Measurements from ENCODE around the gene DLG1. TPM values are rescaled to one million over a fixed set of nuclear protein-coding genes. Genes with fewer than 3 reads are reported as not detected.
A peak's percentile ranks its signal among the peaks of the same experiment; 100 is the strongest.
"Not testable (repeated sequence)": the region's sequence is repeated elsewhere in the genome, so short reads cannot be mapped to it uniquely, and the experiment has no call there.

DLG1 gene
- total and polyA plus RNA-seq, 2 donors (not counting 1 experiment from before 2014, with no cell fraction given) = 47.7 to 53.0 TPM

DNA sequence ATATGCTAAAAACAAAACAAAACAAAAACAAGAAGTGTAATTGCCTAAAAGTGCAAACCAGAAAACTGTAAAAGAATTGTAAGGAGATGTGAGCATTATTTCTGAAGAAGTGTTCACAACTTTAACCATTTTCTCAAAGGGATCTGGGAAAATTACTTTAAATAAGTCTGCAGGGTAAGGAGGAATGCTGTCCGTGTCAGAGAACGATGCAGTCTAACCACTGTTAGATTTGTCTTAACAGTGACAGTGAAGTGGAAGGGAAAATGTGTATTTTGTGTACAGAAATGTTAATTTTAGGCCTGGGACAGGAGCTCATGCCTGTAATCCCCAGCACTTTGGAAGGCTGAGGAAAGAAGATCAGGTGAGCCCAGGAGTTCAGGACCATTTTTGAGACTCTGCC, 95.7 kb downstream of the DLG1 start:
- Histone ChIP-seq H3K4me3 (replicated peaks in 1 of 4; ENCODE audit: control extremely low read depth in 1 of 4, insufficient read depth in 1 of 4, low read depth in 3 of 4, low read length in 4 of 4) (no peak overlapping the region), H3K36me3 (ENCODE audit: control insufficient read depth, insufficient read depth, low read length) (no peaks in the 10 kb centered on the region), H3K4me2 (ENCODE audit: extremely low read depth, insufficient read depth, low read length) (no peak overlapping the region), H3K4me1 (ENCODE audit: control insufficient read depth, extremely low read depth, insufficient read depth, low read length) (no peaks in the 10 kb centered on the region), H3K9me3 (ENCODE audit: control insufficient read depth, insufficient read depth, low read depth, low read length) (no peaks in the 10 kb centered on the region), H3K27me3 (ENCODE audit: control insufficient read depth, insufficient read depth, low read length) (no peaks in the 10 kb centered on the region), H2AFZ (ENCODE audit: low read length) (no peak overlapping the region), H4K20me1 (ENCODE audit: control insufficient read depth, extremely low read depth, insufficient read depth, low read length) (no peaks in the 10 kb centered on the region), H3K79me2 (ENCODE audit: control insufficient read depth, insufficient read depth, low read length) (peaks cover 56% of the 10 kb centered on the region), H3K9ac (ENCODE audit: insufficient read depth, low read length) (no peak overlapping the region), H3K27ac (ENCODE audit: insufficient read depth, low read length) (no peak overlapping the region)
- TF ChIP-seq EZH2 (IDR thresholded peaks at IDR 0.05; ENCODE audit: low read length, missing control alignments) = no peak
- peak in 1 of 2 donors; percentile 51 for DNase-seq (ENCODE audit: low read depth in 2 of 2)

DNA sequence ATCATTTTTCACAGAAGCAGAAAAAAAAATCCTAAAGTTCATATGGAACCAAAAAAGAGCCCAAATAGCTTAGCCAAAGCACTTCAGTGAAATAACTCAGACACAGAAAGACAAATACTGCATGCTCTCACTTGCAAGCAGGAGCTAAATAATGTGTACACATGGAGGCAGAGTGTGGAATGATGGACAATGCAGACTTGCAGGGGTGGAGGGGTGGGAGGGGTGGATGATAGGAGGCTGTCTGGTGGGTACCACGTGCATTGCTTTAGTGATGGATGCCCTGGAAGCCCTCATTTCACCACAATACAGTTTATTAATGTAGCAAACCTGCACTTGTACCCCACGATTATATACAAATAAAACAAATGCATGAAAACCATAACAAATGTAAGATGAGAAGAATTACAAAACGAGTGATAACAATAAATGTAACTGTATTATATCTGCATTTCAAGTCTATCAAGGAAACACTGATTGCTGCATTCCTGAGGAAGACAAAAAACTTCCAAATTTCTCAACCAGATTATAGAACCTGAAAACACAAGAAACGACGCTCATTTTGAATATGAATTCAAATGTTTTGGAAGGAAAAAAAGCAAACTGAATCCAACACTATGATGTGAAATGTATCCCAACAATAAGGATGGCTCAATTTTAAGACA, 96.5 kb downstream of the DLG1 start:
- no peak for TF ChIP-seq EZH2 (IDR thresholded peaks at IDR 0.05; ENCODE audit: low read length, missing control alignments)
- TF ChIP-seq, protein P1, sequence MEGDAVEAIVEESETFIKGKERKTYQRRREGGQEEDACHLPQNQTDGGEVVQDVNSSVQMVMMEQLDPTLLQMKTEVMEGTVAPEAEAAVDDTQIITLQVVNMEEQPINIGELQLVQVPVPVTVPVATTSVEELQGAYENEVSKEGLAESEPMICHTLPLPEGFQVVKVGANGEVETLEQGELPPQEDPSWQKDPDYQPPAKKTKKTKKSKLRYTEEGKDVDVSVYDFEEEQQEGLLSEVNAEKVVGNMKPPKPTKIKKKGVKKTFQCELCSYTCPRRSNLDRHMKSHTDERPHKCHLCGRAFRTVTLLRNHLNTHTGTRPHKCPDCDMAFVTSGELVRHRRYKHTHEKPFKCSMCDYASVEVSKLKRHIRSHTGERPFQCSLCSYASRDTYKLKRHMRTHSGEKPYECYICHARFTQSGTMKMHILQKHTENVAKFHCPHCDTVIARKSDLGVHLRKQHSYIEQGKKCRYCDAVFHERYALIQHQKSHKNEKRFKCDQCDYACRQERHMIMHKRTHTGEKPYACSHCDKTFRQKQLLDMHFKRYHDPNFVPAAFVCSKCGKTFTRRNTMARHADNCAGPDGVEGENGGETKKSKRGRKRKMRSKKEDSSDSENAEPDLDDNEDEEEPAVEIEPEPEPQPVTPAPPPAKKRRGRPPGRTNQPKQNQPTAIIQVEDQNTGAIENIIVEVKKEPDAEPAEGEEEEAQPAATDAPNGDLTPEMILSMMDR (conservative IDR thresholded peaks at IDR 0.05 in 1 of 2, IDR thresholded peaks at IDR 0.05 in 1 of 2; ENCODE audit: low read depth in 1 of 2, low read length in 2 of 2) = no peak
- H3K27me3 ChIP-seq (ENCODE audit: control insufficient read depth, insufficient read depth, low read length) = no peaks in the 10 kb centered on the region
- no peaks in the 10 kb centered on the region for H4K20me1 ChIP-seq (ENCODE audit: control insufficient read depth, extremely low read depth, insufficient read depth, low read length)
- no peak overlapping the region for H3K4me2 ChIP-seq (ENCODE audit: extremely low read depth, insufficient read depth, low read length)
- no peak overlapping the region for H3K4me3 ChIP-seq (replicated peaks in 1 of 4; ENCODE audit: control extremely low read depth in 1 of 4, insufficient read depth in 1 of 4, low read depth in 3 of 4, low read length in 4 of 4)
- no peak overlapping the region for H3K27ac ChIP-seq (ENCODE audit: insufficient read depth, low read length)
- no peak for DNase-seq (ENCODE audit: low read depth in 2 of 2)
- no peaks in the 10 kb centered on the region for H3K4me1 ChIP-seq (ENCODE audit: control insufficient read depth, extremely low read depth, insufficient read depth, low read length)
- no peak overlapping the region for H2AFZ ChIP-seq (ENCODE audit: low read length)
- no peak overlapping the region for H3K9ac ChIP-seq (ENCODE audit: insufficient read depth, low read length)
- peaks cover 57% of the 10 kb centered on the region for H3K79me2 ChIP-seq (ENCODE audit: control insufficient read depth, insufficient read depth, low read length)
- no peaks in the 10 kb centered on the region for H3K36me3 ChIP-seq (ENCODE audit: control insufficient read depth, insufficient read depth, low read length)
- no peaks in the 10 kb centered on the region for H3K9me3 ChIP-seq (ENCODE audit: control insufficient read depth, insufficient read depth, low read depth, low read length)

DNA sequence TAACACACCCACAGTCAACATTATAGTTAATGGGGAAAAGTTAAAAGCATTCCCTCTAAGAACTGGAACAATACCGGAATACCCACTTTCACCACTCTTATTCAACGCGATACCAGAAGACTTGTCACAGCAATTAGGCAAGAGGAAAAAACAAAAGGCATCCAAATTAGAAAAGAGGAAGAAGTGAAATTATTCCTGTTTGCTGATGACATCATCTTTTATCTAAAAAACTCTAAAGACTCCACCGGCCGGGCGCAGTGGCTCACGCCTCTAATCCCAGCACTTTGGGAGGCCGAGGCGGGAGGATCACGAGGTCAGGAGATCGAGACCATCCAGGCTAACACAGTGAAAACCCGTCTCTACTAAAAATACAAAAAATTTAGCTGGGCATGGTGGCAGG, 97.6 kb downstream of the DLG1 start:
- H3K9ac ChIP-seq (ENCODE audit: insufficient read depth, low read length); H4K20me1 ChIP-seq (ENCODE audit: control insufficient read depth, extremely low read depth, insufficient read depth, low read length); DNase-seq (ENCODE audit: low read depth in 2 of 2); H3K4me1 ChIP-seq (ENCODE audit: control insufficient read depth, extremely low read depth, insufficient read depth, low read length); H2AFZ ChIP-seq (ENCODE audit: low read length); H3K4me3 ChIP-seq (replicated peaks in 1 of 4; ENCODE audit: control extremely low read depth in 1 of 4, insufficient read depth in 1 of 4, low read depth in 3 of 4, low read length in 4 of 4); H3K9me3 ChIP-seq (ENCODE audit: control insufficient read depth, insufficient read depth, low read depth, low read length); H3K4me2 ChIP-seq (ENCODE audit: extremely low read depth, insufficient read depth, low read length); H3K36me3 ChIP-seq (ENCODE audit: control insufficient read depth, insufficient read depth, low read length); H3K27ac ChIP-seq (ENCODE audit: insufficient read depth, low read length); H3K27me3 ChIP-seq (ENCODE audit: control insufficient read depth, insufficient read depth, low read length): not testable (repeated sequence)
- peaks cover 51% of the 10 kb centered on the region for H3K79me2 ChIP-seq (ENCODE audit: control insufficient read depth, insufficient read depth, low read length)

DNA sequence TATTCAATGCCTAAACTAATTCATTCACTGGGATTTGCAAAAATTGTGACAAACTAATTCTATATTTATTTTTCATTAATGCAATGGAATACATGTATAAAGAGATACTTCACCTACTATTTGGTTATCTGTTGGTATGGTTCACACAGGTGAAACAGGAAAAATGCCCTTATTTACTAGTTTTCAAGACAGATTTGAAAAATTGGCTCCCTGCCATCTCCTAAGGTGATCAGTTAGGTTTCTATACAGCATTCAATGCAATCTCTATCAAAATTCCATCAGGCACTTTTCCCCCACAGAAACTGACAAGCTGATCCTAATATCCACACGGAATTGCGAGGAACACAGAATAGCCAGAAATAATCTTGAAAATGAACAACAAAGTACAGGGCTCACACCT, 101.1 kb downstream of the DLG1 start:
- Histone ChIP-seq H2AFZ (ENCODE audit: low read length) (no peak overlapping the region), H3K27me3 (ENCODE audit: control insufficient read depth, insufficient read depth, low read length) (no peaks in the 10 kb centered on the region), H3K4me3 (replicated peaks in 1 of 4; ENCODE audit: control extremely low read depth in 1 of 4, insufficient read depth in 1 of 4, low read depth in 3 of 4, low read length in 4 of 4) (no peak overlapping the region), H4K20me1 (ENCODE audit: control insufficient read depth, extremely low read depth, insufficient read depth, low read length) (no peaks in the 10 kb centered on the region), H3K36me3 (ENCODE audit: control insufficient read depth, insufficient read depth, low read length) (no peaks in the 10 kb centered on the region), H3K79me2 (ENCODE audit: control insufficient read depth, insufficient read depth, low read length) (peaks cover 42% of the 10 kb centered on the region), H3K9me3 (ENCODE audit: control insufficient read depth, insufficient read depth, low read depth, low read length) (no peaks in the 10 kb centered on the region), H3K4me1 (ENCODE audit: control insufficient read depth, extremely low read depth, insufficient read depth, low read length) (no peaks in the 10 kb centered on the region), H3K27ac (ENCODE audit: insufficient read depth, low read length) (no peak overlapping the region), H3K9ac (ENCODE audit: insufficient read depth, low read length) (no peak overlapping the region), H3K4me2 (ENCODE audit: extremely low read depth, insufficient read depth, low read length) (no peak overlapping the region)
- no peak for DNase-seq (ENCODE audit: low read depth in 2 of 2)
- TF ChIP-seq, protein P1 (conservative IDR thresholded peaks at IDR 0.05 in 1 of 2, IDR thresholded peaks at IDR 0.05 in 1 of 2; ENCODE audit: low read depth in 1 of 2, low read length in 2 of 2) = no peak
- TF ChIP-seq EZH2 (IDR thresholded peaks at IDR 0.05; ENCODE audit: low read length, missing control alignments) = no peak

Measured in fibroblast of lung (primary cell).